SW 1271 (cell line): ENCODE results near the gene POU2AF2.
"Not testable (repeated sequence)": the region's sequence is repeated elsewhere in the genome, so short reads cannot be mapped to it uniquely, and the experiment has no call there.

ENCODE experiments used
- DNase-seq, 2 experiments: peaks; one replicate each; lab custom pipeline; 2025; lab: John Stamatoyannopoulos, UW

POU2AF2 gene

GRCh38 chr11:111303461-111303860, 57.9 kb downstream of the POU2AF2 start:
- DNase-seq: no peak

GRCh38 chr11:111305162-111305802, 59.8 kb downstream of the POU2AF2 start:
- no peak for DNase-seq

GRCh38 chr11:111305876-111306275, 60.4 kb downstream of the POU2AF2 start:
- DNase-seq: no peak

- DNase-seq: no peak
Measured at GRCh38 chr11:111306321-111306720, 60.8 kb downstream of the POU2AF2 start.

- no peak for DNase-seq
Measured at GRCh38 chr11:111307472-111308108, 62.1 kb downstream of the POU2AF2 start.

GRCh38 chr11:111308140-111308539, 62.6 kb downstream of the POU2AF2 start:
- no peak for DNase-seq

GRCh38 chr11:111309215-111309915, 63.8 kb downstream of the POU2AF2 start:
- DNase-seq: no peak

- no peak for DNase-seq
Measured at GRCh38 chr11:111310088-111310487, 64.6 kb downstream of the POU2AF2 start.

- DNase-seq: no peak
Measured at GRCh38 chr11:111310723-111311122, 65.2 kb downstream of the POU2AF2 start.

- DNase-seq: no peak
Measured at GRCh38 chr11:111312076-111312475, 66.6 kb downstream of the POU2AF2 start.

- DNase-seq: no peak
Measured at GRCh38 chr11:111319296-111319695, 73.8 kb downstream of the POU2AF2 start.

GRCh38 chr11:111320199-111320598, 74.7 kb downstream of the POU2AF2 start:
- not testable (repeated sequence) for DNase-seq

GRCh38 chr11:111320728-111321568, 75.4 kb downstream of the POU2AF2 start:
- no peak for DNase-seq

- DNase-seq: no peak
Measured at GRCh38 chr11:111322534-111322933, 77.0 kb downstream of the POU2AF2 start.

GRCh38 chr11:111324277-111324720, 78.8 kb downstream of the POU2AF2 start:
- no peak for DNase-seq

- DNase-seq: no peak
Measured at GRCh38 chr11:111325259-111325658, 79.7 kb downstream of the POU2AF2 start.

GRCh38 chr11:111326824-111327223, 81.3 kb downstream of the POU2AF2 start:
- DNase-seq: no peak

- DNase-seq: no peak
Measured at GRCh38 chr11:111327908-111328624, 82.5 kb downstream of the POU2AF2 start.

GRCh38 chr11:111329306-111330204, 84.0 kb downstream of the POU2AF2 start:
- DNase-seq: no peak

- DNase-seq: no peak
Measured at GRCh38 chr11:111330234-111330893, 84.8 kb downstream of the POU2AF2 start.
